ENCODE results near the gene SLC28A3. TPM values are rescaled to one million over a fixed set of nuclear protein-coding genes. Genes with fewer than 3 reads are reported as not detected.

Gene SLC28A3
- total and polyA plus RNA-seq, 2 donors (not counting 3 experiments of a cell fraction or from before 2014, with no cell fraction given) = not detected

DNA sequence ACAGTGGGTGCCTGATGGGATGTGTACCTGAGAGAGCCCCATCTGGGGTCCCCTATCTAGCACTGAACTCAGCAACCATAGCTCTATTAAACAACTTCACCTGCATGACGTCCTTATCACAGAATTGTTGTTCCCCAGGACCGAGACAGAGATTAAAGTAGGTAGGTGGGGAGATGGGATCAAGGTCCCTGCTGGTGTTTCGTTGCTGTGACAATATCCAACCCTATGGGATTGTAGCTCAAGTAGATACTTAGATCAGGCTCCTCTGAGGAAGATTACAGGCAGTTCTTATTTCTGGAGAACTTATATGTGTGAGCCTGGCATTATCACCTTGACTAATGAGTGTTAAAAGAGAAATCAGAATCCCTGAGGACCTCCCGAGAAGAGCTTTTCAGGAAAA is 84.9 kb downstream of the SLC28A3 start:
- H3K36me3 ChIP-seq (ENCODE audit: control insufficient read depth in 2 of 2, extremely low read depth in 1 of 2, insufficient read depth in 2 of 2, low read length in 2 of 2) = no peaks in the 10 kb centered on the region
- H3K27ac ChIP-seq (ENCODE audit: insufficient read depth, low read depth, low read length) = no peak overlapping the region
- H4K20me1 ChIP-seq (replicated peaks; ENCODE audit: control insufficient read depth, extremely low read depth, insufficient read depth, low read length) = no peaks in the 10 kb centered on the region
- no TSS peak for BruUV-seq (replicated peaks)
- H3K9ac ChIP-seq (replicated peaks; ENCODE audit: extremely low read depth, insufficient read depth, low read length) = no peak overlapping the region
- H3K4me3 ChIP-seq (replicated peaks in 1 of 3; ENCODE audit: insufficient read depth in 1 of 3, low read depth in 1 of 3, low read length in 3 of 3) = no peak overlapping the region
- H3K4me2 ChIP-seq (ENCODE audit: insufficient read depth, low read length) = no peak overlapping the region
- no peaks in the 10 kb centered on the region for H3K4me1 ChIP-seq (ENCODE audit: control insufficient read depth, extremely low read depth, insufficient read depth, low read length)
- DNase-seq (ENCODE audit: low read depth, low spot score) (no peak), FAIRE-seq (no peak)
- no peaks in the 10 kb centered on the region for H3K9me3 ChIP-seq (replicated peaks; ENCODE audit: control insufficient read depth, insufficient read depth, low read length)
- intact Hi-C loops (cut with micrococcal nuclease) (no loop called here), dilution Hi-C loops (cut with MboI; ENCODE audit: extremely low pct_ligation_motif_present, low sequenced_read_pairs) (no loop called here)
- H3K27me3 ChIP-seq (ENCODE audit: control insufficient read depth in 2 of 2, insufficient read depth in 2 of 2, low read length in 2 of 2) = peaks cover 0 to 9% of the 10 kb centered on the region in 2 experiments
- no peak overlapping the region for H2AFZ ChIP-seq (ENCODE audit: low read depth, low read length)
- TF ChIP-seq POLR2AphosphoS5 (IDR thresholded peaks at IDR 0.05; ENCODE audit: insufficient read depth, low read depth, low read length) = no peak
- no peak for TF ChIP-seq FOS (IDR thresholded peaks at IDR 0.05; ENCODE audit: borderline replicate concordance, insufficient read depth, low read length)
- no peak for TF ChIP-seq CTCF (IDR thresholded peaks at IDR 0.05; ENCODE audit: extremely low read depth in 1 of 2, insufficient read depth in 1 of 2, low read depth in 1 of 2, low read length in 2 of 2)
- TF ChIP-seq, protein P1, sequence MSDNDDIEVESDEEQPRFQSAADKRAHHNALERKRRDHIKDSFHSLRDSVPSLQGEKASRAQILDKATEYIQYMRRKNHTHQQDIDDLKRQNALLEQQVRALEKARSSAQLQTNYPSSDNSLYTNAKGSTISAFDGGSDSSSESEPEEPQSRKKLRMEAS (IDR thresholded peaks at IDR 0.05; ENCODE audit: insufficient read depth, insufficient read length) = no peak
- no peak for TF ChIP-seq POLR2A (IDR thresholded peaks at IDR 0.05; ENCODE audit: low read depth, low read length)
- no peak for TF ChIP-seq EZH2 (IDR thresholded peaks at IDR 0.05; ENCODE audit: borderline replicate concordance, low read depth, low read length, severe bottlenecking)
- no peak for TF ChIP-seq GATA2 (IDR thresholded peaks at IDR 0.05; ENCODE audit: insufficient read depth, insufficient read length, low read depth, low read length)
- TF ChIP-seq JUN (IDR thresholded peaks at IDR 0.05; ENCODE audit: borderline replicate concordance, insufficient read depth, insufficient read length, low read depth) = no peak
- TF ChIP-seq MYC (IDR thresholded peaks at IDR 0.05; ENCODE audit: low read depth, low read length) = no peak
- POLR2A ChIA-PET = no interaction called here
- H3K9me1 ChIP-seq (replicated peaks; ENCODE audit: control insufficient read depth, extremely low read depth, insufficient read depth, low read length) = no peaks in the 10 kb centered on the region
- CTCF ChIA-PET = interaction anchor here (0.7 to 2.0 kb wide), 4 partner anchors 11 to 318 kb away, joined by 3 to 4 read pairs (median 4); no protein-coding TSS in a partner anchor
- no peaks in the 10 kb centered on the region for H3K79me2 ChIP-seq (ENCODE audit: control insufficient read depth, insufficient read depth, low read length)
